Stimulated activated naive CD8-positive, alpha-beta T cell treated with anti-CD3 and anti-CD28 coated beads, Interleukin-15, Interleukin-2, amounts not matched to agents 100 U/mL and 50 U/mL, for 24 hours (primary cell): ENCODE data around the gene C12orf76.
"Not testable (repeated sequence)": the region's sequence is repeated elsewhere in the genome, so short reads cannot be mapped to it uniquely, and the experiment has no call there.

ENCODE experiments used
- ATAC-seq: fragments of 150-1000 bp; cut with Tn5 transposase; one replicate; pipeline ENCODE4 v1.10.0; 2021
- DNase-seq: peaks from one replicate; pipeline ENCODE4 v3.0.0; 2021

C12orf76 gene, protein sequence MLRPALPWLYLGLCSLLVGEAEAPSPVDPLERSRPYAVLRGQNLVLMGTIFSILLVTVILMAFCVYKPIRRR

GRCh38 chr12:110048242-110049027 is at the start of gene C12orf76:
Gene C12orf76 (minus strand): TSS chr12:110048522. CDS start chr12:110048495, 27 bp downstream.
- peak; percentile 100 for ATAC-seq

GRCh38 chr12:110093631-110094311 is 45.4 kb upstream of the C12orf76 start:
- ATAC-seq (no peak), DNase-seq (no peak)

More at GRCh38 chr12:110048242-110049027, at the start of gene C12orf76:
- peak; percentile 91 for DNase-seq

DNA sequence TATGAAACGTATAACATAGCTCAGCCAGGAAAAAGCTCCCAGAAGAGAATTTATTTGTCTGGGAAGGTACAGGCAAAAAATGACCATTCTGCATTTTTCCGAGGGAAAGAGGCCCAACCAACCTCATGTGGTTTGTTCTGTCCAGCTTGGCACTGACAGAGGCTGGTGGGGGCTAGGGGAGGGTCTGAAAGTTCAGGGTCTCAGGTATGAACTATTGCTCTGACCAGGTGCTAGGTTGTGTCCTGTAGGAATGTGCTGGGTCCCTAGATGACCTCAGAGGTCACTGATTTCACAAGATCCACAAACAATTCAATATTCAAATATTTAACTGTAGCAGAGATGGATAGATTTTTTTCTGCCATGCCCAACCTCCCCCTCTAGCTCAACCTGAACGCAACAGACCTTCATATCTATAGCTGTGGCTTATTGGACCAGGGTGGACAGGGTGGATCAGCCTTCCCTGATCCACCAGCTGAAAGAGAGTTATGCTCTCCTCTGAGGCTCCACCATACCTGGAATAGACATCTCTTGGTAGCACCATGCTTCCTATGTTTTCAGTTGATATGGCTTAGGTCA is 42.9 kb upstream of the C12orf76 start:
- ATAC-seq: no peak

GRCh38 chr12:110090266-110091135 is 42.2 kb upstream of the C12orf76 start:
- DNase-seq: no peak
- ATAC-seq: no peak

More for the DNA sequence above, 42.9 kb upstream of the C12orf76 start:
- no peak for DNase-seq

GRCh38 chr12:110088936-110089335 is 40.6 kb upstream of the C12orf76 start:
- no peak for ATAC-seq
- no peak for DNase-seq

DNA sequence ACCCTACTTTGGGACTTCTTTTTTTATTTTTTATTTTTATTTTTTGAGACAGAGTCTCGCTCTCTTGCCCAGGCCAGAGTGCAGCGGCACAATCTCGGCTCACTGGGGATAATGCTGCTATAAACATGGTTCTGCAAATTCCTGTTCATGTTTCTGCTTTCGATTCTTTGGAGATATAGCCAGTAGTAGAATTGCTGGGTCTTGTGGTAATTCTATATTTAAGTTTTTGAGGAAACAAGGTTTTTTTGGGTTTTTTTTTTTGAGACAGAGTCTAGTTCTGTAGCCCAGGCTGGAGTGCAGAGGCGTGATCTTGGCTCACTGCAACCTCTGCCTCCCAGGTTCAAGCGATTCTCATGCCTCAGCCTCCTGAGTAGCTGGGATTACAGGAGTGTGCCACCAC is 39.9 kb upstream of the C12orf76 start:
- not testable (repeated sequence) for DNase-seq, ATAC-seq

DNA sequence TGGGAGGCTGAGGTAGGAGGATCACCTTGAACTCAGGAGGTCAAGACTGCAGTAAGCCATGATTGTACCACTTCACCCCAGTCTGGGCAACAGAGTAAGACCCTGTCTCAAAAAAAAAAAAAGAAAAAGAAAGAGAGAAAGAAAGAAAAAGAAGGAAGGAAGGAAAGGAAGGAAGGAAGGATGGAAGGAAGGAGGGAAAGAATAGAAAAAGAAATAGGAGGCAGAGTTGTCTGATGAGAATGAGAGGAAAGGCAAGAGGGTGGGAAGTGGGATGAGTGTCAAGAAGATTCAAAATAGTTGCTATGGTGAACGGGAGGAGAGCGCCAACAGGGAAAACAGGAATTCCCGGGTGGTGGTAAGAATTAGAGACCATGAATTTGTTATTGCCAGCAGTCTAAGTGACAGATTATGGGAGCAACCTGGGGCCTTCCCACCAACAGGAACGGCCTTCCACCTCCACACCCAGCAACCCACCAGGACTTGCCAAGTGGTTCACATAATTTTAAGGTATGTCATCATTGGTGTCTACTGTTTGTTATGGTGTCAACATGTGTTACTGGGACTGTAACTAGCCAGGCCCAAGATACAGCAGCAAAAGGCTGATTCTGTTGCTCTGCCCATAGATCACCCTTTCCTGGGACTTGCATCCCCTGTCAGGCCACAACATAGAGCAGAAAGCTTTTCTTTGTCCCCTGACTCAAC is 36.1 kb upstream of the C12orf76 start:
- ATAC-seq: no peak

DNA sequence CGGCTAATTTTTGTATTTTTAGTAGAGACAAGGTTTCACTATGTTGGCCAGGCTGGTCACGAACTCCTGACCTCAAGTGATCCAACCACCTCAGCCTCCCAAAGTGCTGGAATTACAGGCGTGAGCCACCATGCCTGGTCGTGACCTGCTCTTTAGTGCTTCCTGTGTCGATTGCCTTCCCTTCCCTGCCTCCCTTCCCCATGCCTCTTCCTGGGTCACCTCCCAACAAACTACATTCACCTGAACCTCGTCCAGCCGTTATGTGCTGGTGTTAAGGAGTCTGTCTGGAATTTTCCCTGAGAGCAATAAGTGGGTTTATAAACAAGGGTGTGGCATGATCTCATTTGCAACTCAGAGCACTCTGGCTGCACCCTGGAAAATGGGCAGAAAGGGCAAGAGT is 32.1 kb upstream of the C12orf76 start:
- no peak for DNase-seq
- ATAC-seq: no peak

More for the DNA sequence above, 36.1 kb upstream of the C12orf76 start:
- DNase-seq: no peak

DNA sequence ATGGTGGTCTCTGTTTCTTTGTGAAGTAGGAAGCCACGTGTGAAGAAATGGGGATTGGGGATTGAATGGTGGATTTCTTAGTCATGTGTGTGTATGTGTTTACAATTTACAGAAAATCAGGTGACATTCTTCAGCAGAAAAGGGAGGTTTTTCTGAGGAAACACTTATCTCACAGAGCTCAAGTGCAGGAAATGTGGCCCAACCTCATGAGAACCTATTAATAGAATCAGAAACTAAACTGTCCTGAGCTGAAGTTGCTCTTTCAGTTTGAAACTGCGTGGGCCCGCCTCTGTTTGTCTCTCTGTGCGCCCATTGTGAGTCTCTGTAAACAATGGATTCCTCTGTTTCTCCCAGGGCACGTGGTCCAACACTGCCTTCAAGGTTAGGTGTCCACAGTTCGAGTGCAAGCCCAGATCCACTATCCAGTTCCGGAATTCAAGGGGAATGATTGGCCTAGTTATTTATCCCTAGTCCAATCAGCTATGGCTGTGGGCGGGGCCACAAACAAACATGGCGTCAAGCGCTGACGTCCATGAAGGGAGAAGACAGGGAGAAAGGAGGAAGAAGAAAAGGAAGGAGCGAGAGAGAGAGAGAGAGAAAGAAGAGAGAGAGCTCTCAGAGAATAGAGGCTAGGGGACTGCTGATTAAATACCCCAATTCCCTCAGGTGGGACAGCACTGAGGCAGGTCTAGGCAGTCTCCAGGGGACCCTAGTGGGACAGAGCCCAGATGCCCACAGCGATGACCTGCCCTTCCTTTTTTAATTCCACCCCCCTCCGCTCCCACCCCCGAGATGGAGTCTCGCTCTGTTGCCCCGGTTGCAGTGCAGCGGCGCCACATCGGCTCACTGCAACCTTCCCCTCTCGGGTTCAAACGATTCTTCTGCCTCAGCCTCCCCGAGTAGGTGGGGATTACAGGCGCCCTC is 31.4 kb upstream of the C12orf76 start:
- ATAC-seq (peak; percentile 85), DNase-seq (peak; percentile 72)

DNA sequence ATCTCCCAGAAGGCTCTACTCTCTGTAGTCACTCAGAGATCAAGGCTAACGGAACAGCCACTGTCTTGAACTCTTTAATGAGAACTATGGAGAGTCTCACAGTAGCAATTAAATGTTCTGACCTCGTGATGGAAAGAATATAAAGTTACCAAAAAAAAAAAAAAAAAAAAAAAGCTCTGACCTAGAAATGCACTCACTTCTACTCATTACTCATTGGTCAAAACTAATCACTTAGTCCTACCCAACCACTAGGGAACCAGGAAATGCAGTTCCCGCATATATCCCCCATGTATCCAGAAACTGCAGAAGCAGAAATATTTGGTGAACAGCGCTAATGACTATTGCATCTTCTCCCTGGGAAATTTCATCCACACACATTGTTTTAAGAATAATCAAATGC is 29.5 kb upstream of the C12orf76 start:
- no peak for DNase-seq
- no peak for ATAC-seq

DNA sequence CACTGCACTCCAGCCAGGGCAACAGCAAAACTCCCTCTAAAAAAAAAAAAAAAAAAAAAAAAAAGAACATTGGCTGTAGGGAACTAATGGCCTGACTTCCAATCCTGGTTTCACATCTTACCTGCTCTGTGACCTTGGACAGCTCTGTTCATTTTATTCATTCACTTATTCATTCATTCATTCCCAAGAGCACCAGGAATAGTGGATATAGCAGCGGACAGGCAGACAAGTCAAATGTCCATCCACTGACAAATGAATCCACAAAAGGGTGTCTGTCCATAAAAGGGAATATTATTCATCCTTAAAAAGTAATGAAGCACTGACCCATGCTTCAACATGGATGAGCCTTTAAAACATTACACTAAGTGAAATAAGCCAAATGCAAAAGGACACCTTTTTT is 27.6 kb upstream of the C12orf76 start:
- DNase-seq (no peak), ATAC-seq (no peak)

DNA sequence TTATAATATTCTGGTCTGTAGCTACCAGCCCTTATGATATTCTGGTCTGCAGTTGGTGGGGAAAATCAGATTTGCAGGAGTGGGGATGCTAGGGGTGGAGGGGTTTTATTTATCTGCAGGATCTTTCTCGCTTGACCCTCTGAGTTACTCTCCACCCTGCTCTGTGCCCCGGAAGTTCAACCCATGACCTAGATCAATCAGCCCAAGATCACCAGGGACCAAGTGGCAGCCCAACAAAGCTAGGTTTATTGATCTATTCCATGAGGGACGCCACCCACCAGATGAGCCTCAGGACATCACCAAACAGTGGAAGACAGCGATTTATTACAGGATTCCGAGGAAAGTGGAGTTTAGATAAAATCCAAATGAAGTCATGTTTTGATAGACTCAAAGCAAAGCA is 25.8 kb upstream of the C12orf76 start:
- DNase-seq: no peak
- ATAC-seq: no peak

DNA sequence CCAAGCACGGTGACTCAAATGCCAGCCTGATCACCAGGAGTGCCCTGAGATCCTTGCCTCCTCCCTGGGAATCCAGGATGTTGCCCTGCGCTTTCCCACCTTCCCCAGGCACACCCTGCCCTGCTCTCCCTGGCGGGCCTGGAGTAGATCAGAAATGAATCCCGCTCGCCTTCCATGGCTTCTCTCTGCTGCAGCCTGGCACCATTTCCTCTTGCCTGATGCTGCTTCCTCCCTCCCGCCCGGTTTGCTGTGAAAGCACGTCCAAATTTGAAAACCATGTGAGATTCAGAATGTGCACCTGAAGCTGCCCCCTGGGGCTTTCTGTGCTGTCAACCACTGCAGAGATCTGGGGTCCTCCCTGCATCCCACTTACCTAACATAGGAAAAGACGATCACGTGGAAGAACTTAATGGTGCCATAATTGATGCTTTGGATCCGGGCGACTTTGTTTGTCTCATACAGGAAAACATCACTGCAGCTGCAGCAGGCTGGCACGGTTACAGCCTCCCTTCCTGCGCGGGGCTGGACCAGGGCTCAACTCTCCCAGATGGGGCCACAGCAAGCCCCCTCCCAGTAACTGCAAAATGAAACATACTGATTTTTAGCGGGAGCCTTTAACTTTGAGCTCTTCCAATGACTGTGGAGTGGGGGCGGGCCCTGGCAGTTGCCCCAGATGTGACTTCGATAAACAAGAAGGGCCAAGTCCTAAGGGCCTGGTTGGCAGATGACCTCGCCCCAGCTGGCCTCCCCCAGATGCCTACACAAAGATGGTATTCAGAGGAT is 24.9 kb upstream of the C12orf76 start:
- DNase-seq (peak; percentile 40), ATAC-seq (peak; percentile 42)

DNA sequence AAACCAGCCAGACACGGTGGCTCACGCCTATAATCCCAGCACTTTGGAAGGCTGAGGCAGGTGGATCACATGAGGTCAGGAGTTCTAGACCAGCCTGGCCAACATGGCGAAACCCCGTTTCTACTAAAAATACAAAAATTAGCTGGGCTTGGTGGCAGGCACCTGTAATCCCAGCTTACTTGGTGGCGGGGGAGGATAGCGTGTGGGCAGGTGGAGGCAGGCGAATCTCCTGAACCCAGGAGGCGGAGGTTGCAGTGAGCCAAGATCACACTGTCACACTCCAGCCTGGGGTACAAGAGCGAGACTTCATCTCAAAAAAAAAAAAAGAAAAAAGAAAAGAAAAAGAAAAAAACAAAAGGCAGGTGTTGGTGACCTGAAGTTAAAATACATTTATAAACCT is 24.3 kb upstream of the C12orf76 start:
- ATAC-seq, DNase-seq: not testable (repeated sequence)

GRCh38 chr12:110071967-110072366 is 23.6 kb upstream of the C12orf76 start:
- DNase-seq (no peak), ATAC-seq (no peak)

DNA sequence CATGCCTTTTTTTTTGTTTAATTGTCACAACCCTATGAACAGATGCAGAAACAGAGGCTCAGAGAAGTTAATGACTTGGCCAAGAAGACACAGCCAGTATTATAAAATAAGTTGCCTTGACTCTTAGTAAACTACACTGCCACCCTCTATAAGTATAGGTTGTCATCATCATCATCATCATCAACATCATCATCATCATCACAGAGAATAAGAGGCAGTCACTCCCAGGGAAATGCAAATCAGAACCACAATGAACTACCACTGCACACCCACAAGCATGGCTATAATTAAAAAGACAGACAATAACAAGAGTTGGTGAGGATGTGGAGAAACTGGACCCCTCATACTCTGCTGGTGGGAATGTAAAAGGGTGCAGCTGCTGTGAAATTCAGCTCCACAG is 23.2 kb upstream of the C12orf76 start:
- ATAC-seq: peak; percentile 38

DNA sequence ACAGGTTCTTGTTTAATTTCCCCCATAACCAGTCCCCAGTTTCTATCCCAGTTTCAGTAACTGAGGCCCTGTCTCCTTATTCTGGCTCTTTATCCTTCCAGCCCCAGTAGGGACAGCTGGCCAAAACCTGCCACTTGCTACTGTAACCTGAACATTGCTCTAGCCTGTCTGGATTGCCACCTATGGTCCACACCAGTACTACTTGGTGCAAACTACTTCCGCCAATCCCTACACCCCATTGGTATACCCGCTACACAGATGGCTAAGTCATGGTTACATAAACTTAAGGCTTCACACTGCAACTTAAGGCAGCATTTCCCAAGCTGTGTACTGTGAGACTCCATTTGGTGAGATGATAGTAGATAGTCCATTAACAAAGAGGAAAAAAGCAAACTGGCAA is 20.3 kb upstream of the C12orf76 start:
- ATAC-seq: no peak
- DNase-seq: no peak

More for the DNA sequence above, 23.2 kb upstream of the C12orf76 start:
- DNase-seq: no peak

DNA sequence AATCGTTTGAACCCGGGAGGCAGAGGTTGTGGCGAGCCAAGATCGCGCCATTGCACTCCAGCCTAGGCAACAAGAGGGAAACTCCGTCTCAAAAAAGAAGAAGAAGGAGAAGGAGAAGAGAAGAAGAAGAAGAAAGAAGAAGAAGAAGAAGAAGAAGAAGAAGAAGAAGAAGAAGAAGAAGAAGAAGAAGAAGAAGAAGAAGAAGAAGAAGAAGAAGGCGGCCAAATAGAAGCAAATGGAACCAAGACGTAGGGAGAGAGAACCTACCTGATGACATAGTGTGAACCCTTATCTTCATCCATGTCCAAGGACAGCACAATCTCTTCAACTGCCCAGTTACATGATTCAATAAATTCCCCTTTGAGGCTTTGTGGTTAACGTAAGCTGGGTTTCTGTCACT is 19.8 kb upstream of the C12orf76 start:
- not testable (repeated sequence) for ATAC-seq, DNase-seq

DNA sequence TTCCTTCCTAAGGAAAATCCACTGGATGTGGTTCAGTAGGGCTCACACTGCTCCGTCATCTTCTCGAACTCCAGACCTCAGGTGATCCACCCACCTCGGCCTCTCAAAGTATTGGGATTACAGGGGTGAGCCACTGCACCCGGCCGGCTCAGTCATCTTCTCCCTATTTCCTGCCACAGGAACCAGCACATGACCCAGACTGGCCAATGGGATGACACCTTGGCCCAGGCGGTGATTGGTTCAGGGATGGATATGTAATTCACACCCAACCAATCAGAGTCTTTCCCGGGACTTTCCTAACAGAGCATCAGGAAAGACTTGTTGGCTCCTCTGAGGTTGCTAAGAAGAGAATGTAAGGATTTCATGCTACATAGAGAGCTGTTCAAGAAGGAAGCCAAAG is 19.2 kb upstream of the C12orf76 start:
- DNase-seq (no peak), ATAC-seq (no peak)
